GM18507 (cell line): ENCODE results near the gene ADAMTS9.

Experiments
- DNase-seq: peaks from one replicate; pipeline ENCODE4 v3.0.0; 2011; ENCODE audit warnings: low read depth; ENCODE audit not compliant: insufficient read length; ENCODE audit errors: extremely low spot score
- FAIRE-seq: peaks from 2 replicates; lab custom pipeline; 2011; peaks lifted over from hg19 to GRCh38; lab: Jason Lieb, UNC

ADAMTS9 gene

GRCh38 chr3:64625381-64625780, 62.4 kb downstream of the ADAMTS9 start:
- no peak for DNase-seq
- no peak for FAIRE-seq

- DNase-seq (no peak), FAIRE-seq (no peak)
Measured at GRCh38 chr3:64623125-64623524, 64.7 kb downstream of the ADAMTS9 start.

GRCh38 chr3:64621726-64622395, 65.9 kb downstream of the ADAMTS9 start:
- no peak for DNase-seq
- FAIRE-seq: no peak

GRCh38 chr3:64621275-64621674, 66.5 kb downstream of the ADAMTS9 start:
- no peak for DNase-seq
- FAIRE-seq: no peak

GRCh38 chr3:64620020-64620419, 67.8 kb downstream of the ADAMTS9 start:
- DNase-seq: no peak
- FAIRE-seq: no peak

GRCh38 chr3:64619216-64619615, 68.6 kb downstream of the ADAMTS9 start:
- FAIRE-seq: no peak
- no peak for DNase-seq

- no peak for FAIRE-seq
- no peak for DNase-seq
Measured at GRCh38 chr3:64617610-64618009, 70.2 kb downstream of the ADAMTS9 start.

- FAIRE-seq (no peak), DNase-seq (no peak)
Measured at GRCh38 chr3:64616953-64617352, 70.8 kb downstream of the ADAMTS9 start.

GRCh38 chr3:64612916-64613526, 74.8 kb downstream of the ADAMTS9 start:
- no peak for FAIRE-seq

GRCh38 chr3:64612082-64612860, 75.5 kb downstream of the ADAMTS9 start:
- no peak for DNase-seq
- FAIRE-seq: no peak

More at GRCh38 chr3:64612916-64613526, 74.8 kb downstream of the ADAMTS9 start:
- DNase-seq: no peak

- FAIRE-seq: no peak
- DNase-seq: no peak
Measured at GRCh38 chr3:64608741-64609140, 79.1 kb downstream of the ADAMTS9 start.

GRCh38 chr3:64607032-64607551, 80.7 kb downstream of the ADAMTS9 start:
- FAIRE-seq (no peak), DNase-seq (no peak)

GRCh38 chr3:64604313-64604712, 83.5 kb downstream of the ADAMTS9 start:
- FAIRE-seq (no peak), DNase-seq (no peak)

GRCh38 chr3:64601824-64602223, 86.0 kb downstream of the ADAMTS9 start:
- DNase-seq (no peak), FAIRE-seq (no peak)

GRCh38 chr3:64600246-64600950, 87.4 kb downstream of the ADAMTS9 start:
- DNase-seq (no peak), FAIRE-seq (no peak)

- DNase-seq: no peak
- no peak for FAIRE-seq
Measured at GRCh38 chr3:64599651-64600050, 88.1 kb downstream of the ADAMTS9 start.

GRCh38 chr3:64595253-64595694, 92.5 kb downstream of the ADAMTS9 start:
- FAIRE-seq: no peak
- no peak for DNase-seq

- FAIRE-seq: no peak
- no peak for DNase-seq
Measured at GRCh38 chr3:64594134-64594533, 93.7 kb downstream of the ADAMTS9 start.

GRCh38 chr3:64593350-64593749, 94.5 kb downstream of the ADAMTS9 start:
- DNase-seq (no peak), FAIRE-seq (no peak)

GRCh38 chr3:64591615-64592014, 96.2 kb downstream of the ADAMTS9 start:
- FAIRE-seq (no peak), DNase-seq (no peak)
